ENCODE measurements around the gene MAP2K5.

Gene MAP2K5

DNA sequence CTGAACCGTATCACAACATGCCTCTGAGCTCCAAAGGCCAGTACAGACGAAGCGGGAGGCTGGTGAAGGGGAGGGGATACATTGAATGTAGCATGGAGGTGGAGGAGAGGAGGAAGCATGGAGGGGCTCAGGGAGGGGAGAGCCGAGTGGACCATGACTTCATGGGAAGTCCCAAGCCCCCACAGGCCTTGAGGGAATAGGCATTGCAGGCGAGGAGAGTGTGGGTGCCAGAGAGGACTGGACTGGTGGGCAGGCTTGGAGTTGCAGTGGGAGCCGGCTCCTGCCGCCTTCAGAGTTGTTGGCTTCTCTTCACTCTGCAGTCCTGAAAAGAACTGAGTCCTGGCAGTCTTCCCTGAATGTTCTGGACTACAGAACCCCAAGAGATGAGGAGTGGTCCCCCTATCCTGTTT, 300.6 kb downstream of the MAP2K5 start:
- no peak for DNase-seq

DNA sequence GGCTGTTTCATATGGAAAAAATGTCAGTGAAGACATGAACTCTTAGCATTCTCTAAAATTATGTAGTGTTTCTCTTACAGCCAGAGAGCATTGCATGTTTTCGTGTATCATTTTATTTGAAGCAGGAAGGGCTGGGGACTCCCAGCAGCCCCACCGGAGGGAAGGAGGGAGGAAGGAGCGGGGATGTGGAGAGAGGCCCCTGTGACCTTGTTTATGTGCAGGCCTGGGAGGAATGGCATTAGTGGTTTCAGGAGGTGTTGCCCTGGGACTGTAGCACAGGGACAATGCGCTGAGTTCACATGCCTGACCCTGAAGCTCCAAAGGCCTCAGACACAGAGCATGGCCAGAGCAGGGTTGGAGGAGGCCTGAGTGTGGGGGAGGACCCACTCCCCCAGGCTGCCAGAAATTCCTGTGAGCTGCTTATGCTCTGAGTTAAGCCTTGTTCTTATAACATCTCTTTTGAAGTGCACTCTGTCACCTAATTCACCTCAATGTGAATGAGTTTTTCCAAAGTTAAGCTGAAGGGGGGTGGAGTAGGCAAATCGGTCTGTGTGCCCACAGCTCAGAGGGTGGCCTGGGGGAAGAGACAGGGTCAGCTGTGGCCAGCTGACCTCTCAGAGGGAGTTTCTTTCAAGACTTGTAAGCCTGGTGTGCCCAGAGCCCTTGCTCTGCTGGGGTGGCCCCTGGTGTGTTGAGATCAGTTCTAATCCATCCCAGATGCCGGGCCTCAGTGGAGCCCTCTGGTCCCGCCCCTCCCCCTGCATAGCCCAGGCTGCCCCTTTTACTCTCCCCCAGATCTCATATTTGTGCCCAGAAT, 301.3 kb downstream of the MAP2K5 start:
- DNase-seq: no peak

DNA sequence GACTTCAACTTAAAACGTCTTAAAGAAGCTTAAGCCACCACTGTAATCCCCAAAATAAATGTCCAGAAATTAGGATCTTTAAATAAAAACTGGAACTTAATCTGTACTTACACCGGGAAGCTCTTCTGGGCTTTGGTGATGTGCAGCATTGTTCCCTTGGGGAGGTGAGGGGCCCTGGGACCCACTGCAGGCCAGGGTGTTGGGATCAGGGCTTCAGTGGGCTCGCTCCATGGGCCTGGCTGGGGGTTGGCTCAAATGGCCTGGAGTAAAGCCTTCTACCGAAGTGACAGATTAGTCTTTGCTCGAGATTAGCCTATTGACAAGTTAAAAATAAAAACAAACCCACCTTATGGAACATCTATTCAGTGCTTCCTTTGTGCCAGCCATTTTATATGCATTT, 303.5 kb downstream of the MAP2K5 start:
- no peak for DNase-seq

DNA sequence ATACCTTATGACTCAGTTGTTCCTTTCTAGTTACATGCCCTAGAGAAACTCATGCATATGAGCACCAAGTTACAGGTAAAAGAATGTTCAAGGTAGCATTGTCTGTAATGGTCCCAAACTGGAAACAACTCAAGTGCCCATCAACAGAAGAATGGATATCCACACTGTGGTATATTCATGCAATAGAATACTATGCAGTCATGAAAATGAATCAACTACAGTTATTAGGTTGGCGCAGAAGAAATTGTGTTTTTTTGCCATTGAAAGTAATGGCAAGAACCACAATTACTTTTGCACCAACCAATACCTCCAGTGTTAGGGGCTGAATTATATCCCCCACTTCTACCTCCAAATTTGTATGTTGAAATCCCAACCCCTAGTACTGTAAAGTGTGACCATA, 307.0 kb downstream of the MAP2K5 start:
- DNase-seq: no peak

DNA sequence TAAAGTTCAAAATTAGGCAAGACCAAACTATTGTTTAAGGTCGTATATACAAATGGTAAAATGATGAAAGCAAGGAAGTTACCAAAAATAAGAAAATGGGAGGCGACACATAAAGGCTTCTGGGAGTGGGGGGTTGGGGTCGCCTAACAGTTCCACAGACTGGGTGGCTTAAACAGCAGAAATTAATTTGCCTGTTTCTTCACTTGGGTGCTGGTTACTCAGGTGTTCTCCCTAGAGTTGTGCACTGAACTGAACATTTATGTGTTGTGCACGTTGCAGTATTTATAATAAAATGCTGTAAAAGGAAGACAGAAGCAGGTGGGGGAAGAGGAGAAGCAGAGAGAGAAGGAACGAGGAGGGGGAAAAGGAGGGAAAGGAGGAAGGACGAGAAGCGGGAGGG, 307.8 kb downstream of the MAP2K5 start:
- no peak for DNase-seq

DNA sequence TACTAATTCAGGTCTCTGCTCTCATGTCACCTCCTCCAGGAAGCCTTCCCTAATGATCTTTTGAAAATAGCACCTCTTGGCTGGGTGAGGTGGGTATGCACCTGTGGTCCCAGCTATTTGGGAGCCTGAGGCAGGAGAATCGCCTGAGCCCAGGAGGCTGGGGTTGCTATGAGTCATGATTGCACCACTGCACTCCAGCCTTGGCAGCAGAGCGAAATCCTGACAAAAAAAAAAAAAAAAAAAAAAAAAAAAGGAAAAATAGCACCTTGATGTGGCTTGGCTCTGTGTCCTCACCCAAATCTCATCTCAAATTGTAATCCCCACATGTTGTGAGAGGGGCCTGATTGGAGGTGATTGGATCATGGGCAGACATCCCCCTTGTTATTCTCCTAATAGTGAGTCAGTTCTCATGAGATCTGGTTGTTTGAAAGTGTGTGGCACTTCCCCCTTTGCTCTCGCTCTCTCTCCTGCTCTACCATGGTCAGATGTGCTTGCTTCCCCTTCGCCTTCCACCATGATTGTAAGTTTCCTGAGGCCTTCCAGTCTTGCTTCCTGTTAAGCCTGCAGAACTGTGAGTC, 308.6 kb downstream of the MAP2K5 start:
- no peak for DNase-seq

DNA sequence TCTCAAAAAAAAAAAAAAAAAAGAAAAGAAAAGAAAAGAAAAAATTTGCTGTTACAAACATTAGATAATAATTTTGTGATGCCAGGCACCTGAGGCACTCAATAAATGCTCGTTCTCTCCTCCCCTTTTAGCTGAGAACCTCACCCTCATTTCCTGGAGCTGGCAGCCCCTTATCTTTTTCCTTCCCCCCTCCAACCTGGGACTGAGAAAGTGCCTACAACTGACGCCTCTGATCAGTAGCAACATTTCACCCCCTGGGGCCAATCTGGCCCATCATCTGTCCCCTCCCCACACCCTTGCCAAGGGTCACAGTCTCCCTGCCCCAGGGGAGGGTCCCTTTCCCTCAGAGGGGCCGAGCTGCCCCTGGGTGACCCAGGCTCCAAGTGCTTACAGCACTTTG, 309.9 kb downstream of the MAP2K5 start:
- DNase-seq: no peak

DNA sequence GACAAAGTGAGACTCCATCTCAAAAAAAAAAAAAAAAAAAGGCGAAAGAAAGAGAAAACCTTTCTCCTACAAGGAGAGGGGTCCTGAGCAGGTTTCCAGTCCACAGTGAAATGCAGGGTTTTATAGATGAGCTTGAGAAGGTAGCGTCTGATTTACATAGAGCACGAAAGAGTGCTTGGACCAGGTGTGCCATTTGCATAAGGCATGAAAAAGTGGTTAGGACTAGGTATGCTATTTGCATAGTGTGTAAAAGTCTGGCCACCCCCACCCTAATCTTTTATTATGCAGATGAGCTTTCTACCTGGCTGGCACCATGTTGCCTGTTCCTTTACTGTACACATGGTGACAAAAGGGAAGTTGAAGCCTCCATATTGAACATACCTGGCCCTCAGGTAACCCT, 311.0 kb downstream of the MAP2K5 start:
- no peak for DNase-seq

DNA sequence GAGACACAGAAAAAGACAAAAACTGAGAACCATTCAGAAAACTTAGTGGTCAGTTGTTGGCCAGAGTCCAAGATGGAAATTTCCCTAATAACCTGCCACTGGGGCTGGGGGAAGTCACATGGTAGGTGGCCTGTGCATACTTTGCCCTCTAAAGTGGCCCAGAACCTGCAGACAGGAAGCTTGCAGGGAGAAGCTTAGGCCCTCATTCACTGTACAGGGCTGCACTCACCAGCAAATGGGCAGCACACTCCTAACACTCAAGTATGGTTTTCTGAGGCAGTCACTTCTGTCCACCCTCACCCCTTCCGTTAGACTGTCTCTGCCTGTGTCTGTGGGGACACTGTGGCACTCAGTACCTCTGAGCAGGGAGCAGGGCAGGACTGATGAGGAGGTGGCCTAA, 311.9 kb downstream of the MAP2K5 start:
- no peak for DNase-seq

DNA sequence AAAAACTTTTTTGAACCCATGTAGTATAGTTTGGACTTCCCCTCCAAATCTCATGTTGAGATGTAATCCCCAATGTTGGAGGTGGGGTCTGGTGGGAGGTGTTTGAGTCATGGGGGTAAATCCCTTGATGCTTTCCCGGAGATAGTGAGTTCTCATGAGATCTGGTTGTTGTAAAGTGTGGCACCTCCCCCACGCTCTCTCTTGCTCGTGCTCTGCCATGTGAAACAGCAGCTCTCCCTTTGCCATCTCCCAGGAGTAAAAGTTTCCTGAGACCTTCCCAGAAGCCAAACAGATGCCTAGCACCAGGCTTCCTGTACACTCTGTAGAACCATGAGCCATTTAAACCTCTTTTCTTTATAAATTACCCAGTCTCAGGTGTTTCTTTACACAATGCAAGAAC, 313.3 kb downstream of the MAP2K5 start:
- DNase-seq: no peak
